ENCODE measurements around the gene SASH3.
"Not testable (repeated sequence)": the region's sequence is repeated elsewhere in the genome, so short reads cannot be mapped to it uniquely, and the experiment has no call there.

The SASH3 gene

DNA sequence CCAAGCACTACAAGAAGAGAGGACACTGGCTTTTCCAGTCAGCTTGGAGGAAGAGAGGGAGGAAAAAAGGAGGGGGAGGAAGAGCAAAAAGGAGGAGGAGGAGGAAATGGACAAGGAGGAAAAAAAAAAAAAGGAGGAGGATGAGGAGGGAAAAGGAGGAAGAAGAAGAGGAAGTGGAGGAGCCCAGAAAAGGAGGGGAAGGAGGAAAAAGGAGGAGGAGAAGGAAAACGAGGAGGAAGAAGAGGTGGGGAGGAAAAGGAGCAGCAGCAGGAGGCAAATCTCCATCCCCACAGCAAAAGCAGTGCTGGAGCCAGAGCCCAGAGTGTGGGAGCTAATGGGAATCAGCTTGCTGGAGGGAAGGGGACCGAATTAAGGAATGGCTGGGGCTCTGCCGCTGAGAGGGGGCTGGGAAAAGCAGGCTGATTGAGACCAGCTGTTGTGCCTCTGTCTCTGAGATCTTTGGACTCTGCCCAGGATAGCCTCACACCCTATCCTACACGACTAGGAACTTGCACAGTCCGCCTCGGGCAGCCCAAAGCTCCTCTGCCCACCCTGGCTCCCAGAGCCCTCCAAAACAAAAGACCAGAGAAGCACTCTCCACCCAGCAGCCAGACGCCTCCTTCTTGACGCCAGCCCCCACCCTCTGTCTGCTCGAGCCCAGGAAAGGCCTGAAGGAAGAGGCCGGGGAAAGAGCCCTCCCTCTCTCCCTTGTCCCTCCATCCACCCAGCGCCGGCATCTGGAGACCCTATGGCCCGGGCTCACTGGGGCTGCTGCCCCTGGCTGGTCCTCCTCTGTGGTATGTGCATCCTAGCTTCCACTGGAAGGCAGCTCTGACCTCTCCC lies 41.1 kb upstream of the SASH3 start, which contains the start of gene XPNPEP2:
Gene XPNPEP2 (plus strand): TSS at position 514 of the 843 bp plus-strand sequence. CDS start 235 bp downstream, at position 749.
- DNase-seq (ENCODE audit: low spot score), result no peak
- in situ Hi-C loops (cut with MboI; ENCODE audit: low sequenced_read_pairs, unreplicated experiment), result no loop called here
- TF ChIP-seq, protein P1, sequence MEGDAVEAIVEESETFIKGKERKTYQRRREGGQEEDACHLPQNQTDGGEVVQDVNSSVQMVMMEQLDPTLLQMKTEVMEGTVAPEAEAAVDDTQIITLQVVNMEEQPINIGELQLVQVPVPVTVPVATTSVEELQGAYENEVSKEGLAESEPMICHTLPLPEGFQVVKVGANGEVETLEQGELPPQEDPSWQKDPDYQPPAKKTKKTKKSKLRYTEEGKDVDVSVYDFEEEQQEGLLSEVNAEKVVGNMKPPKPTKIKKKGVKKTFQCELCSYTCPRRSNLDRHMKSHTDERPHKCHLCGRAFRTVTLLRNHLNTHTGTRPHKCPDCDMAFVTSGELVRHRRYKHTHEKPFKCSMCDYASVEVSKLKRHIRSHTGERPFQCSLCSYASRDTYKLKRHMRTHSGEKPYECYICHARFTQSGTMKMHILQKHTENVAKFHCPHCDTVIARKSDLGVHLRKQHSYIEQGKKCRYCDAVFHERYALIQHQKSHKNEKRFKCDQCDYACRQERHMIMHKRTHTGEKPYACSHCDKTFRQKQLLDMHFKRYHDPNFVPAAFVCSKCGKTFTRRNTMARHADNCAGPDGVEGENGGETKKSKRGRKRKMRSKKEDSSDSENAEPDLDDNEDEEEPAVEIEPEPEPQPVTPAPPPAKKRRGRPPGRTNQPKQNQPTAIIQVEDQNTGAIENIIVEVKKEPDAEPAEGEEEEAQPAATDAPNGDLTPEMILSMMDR (IDR thresholded peaks at IDR 0.05; ENCODE audit: borderline replicate concordance, control extremely low read depth, extremely low read depth, insufficient read depth, missing control alignments), result no peak

DNA sequence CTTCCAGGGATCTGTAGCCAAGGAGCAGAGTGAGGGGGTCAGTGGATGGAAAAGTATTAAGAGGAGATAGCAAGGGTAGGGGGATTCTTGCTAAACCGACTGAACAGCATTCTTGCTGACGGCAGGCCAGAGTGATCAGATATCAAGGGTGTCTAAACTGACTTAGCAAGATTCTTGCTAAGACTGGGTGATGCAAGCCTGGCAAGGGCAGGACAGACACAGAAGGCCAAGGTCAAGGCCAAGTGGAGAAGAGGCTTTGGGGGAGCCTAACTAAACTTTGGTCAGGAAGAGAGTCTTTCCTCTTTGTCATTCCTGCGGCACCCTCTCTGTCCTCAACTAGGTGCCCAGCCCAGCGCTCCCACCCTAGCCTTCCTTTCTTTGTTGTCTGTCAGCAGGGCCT lies 40.2 kb upstream of the SASH3 start:
- TF ChIP-seq, protein P1 (IDR thresholded peaks at IDR 0.05; ENCODE audit: borderline replicate concordance, control extremely low read depth, extremely low read depth, insufficient read depth, missing control alignments), result no peak
- in situ Hi-C loops (cut with MboI; ENCODE audit: low sequenced_read_pairs, unreplicated experiment), result no loop called here
- DNase-seq (ENCODE audit: low spot score), result no peak

DNA sequence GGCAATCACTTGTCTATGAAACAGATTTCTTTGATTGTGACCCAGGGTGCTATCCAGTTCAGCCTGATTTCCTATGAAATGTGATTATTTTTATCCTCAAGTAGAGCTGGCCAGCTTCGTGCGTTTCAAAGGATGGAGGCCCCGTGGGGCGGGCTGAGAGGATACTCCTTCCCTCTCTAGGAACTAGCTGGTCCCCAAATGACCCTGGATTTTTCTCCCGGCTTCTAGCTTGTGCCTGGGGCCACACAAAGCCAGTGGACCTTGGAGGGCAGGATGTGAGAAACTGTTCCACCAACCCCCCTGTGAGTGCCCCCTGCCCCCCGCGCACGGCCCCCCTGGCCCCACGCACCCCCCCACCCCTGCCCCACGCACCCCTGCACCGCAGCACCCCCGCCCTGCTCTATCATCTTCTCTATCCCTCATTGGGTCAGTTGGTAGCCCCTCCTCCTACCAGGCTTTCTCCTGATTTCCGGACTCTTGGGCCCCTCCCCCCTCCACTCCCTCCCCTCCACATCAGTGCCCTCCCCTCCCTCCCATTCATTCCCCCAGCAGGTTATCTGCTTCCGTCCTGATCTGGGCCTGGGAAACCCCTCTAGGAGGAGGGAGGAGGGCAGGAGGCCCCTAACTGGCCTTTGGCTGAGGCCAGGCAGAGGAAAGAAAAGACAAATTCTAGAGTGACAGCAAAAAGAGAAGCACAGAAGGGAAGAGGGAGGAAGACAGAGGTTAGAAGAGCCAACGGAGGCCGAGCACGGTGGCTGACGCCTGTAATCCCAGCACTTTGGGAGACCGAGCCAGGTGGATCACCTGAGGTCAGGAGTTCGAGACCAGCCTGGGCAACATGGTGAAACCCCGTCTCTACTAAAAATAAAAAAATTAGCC lies 37.6 kb upstream of the SASH3 start:
- in situ Hi-C loops (cut with MboI; ENCODE audit: low sequenced_read_pairs, unreplicated experiment), result no loop called here
- DNase-seq (ENCODE audit: low spot score), result no peak
- TF ChIP-seq, protein P1 (IDR thresholded peaks at IDR 0.05; ENCODE audit: borderline replicate concordance, control extremely low read depth, extremely low read depth, insufficient read depth, missing control alignments), result no peak

DNA sequence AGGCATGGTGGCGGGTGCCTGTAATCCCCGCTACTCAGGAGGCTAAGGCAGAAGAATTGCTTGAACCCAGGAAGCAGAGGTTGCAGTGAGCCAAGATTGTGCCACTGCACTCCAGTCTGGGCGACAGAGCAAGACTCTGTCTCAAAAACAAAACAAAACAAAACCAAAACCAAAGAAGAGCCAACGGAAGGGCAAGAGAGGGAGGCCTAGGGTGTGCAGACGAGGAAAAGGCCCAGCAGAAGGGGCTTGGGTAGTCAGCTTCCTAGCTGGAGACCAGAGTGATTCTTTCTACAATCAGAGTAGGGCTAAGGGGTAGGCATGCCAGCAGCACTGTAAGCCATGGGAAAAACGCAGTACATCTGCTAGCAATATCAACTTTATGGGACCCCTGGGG lies 37.0 kb upstream of the SASH3 start:
- in situ Hi-C loops (cut with MboI; ENCODE audit: low sequenced_read_pairs, unreplicated experiment); DNase-seq (ENCODE audit: low spot score): not testable (repeated sequence)

DNA sequence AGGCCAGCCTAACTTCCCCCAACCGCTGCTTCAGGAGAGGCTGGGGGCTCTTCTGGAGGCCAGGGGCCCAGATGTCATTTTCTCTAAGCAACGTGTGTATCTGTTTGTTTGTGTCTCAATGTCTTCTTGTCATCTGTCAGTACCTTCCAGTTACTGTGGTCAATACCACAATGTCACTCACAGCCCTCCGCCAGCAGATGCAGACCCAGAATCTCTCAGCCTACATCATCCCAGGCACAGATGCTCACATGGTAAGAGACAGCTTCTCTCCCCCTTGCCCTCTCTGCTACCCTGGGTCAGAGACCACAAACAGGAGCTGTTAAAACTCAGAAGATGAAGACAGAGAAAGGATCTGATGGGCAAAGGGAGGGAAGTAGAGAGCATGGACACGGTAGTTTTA lies 35.9 kb upstream of the SASH3 start:
- no peak for DNase-seq (ENCODE audit: low spot score)
- in situ Hi-C loops (cut with MboI; ENCODE audit: low sequenced_read_pairs, unreplicated experiment), result no loop called here

DNA sequence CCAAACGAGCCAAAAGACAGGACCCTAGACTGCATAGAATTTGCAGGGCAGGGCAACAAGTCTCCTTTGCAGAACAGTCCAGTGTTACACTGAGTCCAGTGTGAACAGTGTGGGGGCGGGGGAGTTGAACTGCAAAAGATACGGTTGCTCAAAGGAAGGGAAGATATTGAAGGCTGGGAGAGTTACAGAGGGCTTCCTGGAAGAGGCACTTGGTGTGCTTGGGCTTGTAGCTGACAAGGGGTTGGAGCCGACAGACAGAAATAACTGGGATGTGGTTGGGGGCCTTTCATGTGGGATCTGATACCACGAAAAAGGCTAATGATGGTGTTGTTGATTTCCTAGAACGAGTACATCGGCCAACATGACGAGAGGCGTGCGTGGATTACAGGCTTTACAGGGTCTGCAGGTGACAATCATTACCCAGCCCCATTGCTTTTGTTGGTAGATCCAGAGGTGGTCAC lies 34.9 kb upstream of the SASH3 start:
- in situ Hi-C loops (cut with MboI; ENCODE audit: low sequenced_read_pairs, unreplicated experiment), result no loop called here
- no peak for DNase-seq (ENCODE audit: low spot score)
- TF ChIP-seq, protein P1 (IDR thresholded peaks at IDR 0.05; ENCODE audit: borderline replicate concordance, control extremely low read depth, extremely low read depth, insufficient read depth, missing control alignments), result no peak

More for the DNA sequence above, 35.9 kb upstream of the SASH3 start:
- TF ChIP-seq, protein P1 (IDR thresholded peaks at IDR 0.05; ENCODE audit: borderline replicate concordance, control extremely low read depth, extremely low read depth, insufficient read depth, missing control alignments), result no peak

Measured in GM13976 (cell line).